ENCODE results near the gene PLA2R1.
"Not testable (repeated sequence)": the region's sequence is repeated elsewhere in the genome, so short reads cannot be mapped to it uniquely, and the experiment has no call there.

Gene PLA2R1

GRCh38 chr2:160041091-160041490 is 21.3 kb downstream of the PLA2R1 start:
- no peaks in the 10 kb centered on the region for H4K20me1 ChIP-seq (ENCODE audit: insufficient read depth, low read length)
- TF ChIP-seq EZH2phosphoT487 (IDR thresholded peaks at IDR 0.05; ENCODE audit: low read depth) (no peak), CTCF (IDR thresholded peaks at IDR 0.05; ENCODE audit: low read depth, low read length) (no peak)
- H3K27me3 ChIP-seq (ENCODE audit: low read depth, low read length): peaks cover 8% of the 10 kb centered on the region
- H3K27ac ChIP-seq (ENCODE audit: low read length): no peak overlapping the region
- no peaks in the 10 kb centered on the region for H3K79me2 ChIP-seq (ENCODE audit: low read length)
- H3K9ac ChIP-seq (ENCODE audit: low read length): no peak overlapping the region
- no peak overlapping the region for H3K4me3 ChIP-seq (ENCODE audit: low read length)
- no peaks in the 10 kb centered on the region for H3K4me1 ChIP-seq (ENCODE audit: low read length)
- H3K9me3 ChIP-seq (ENCODE audit: insufficient read depth, low read length): no peaks in the 10 kb centered on the region
- no peaks in the 10 kb centered on the region for H3K36me3 ChIP-seq (replicated peaks; ENCODE audit: low read depth, low read length)
- H2AFZ ChIP-seq (ENCODE audit: low read depth, low read length): no peak overlapping the region
- H3K4me2 ChIP-seq (ENCODE audit: low read length): no peak overlapping the region

- H3K9ac ChIP-seq (ENCODE audit: low read length): no peak overlapping the region
- H3K4me3 ChIP-seq (ENCODE audit: low read length): no peak overlapping the region
- no peak for TF ChIP-seq EZH2phosphoT487 (IDR thresholded peaks at IDR 0.05; ENCODE audit: low read depth)
- TF ChIP-seq CTCF (IDR thresholded peaks at IDR 0.05; ENCODE audit: low read depth, low read length): no peak
- H3K27me3 ChIP-seq (ENCODE audit: low read depth, low read length): peaks cover 8% of the 10 kb centered on the region
- H2AFZ ChIP-seq (ENCODE audit: low read depth, low read length): no peak overlapping the region
- no peak overlapping the region for H3K4me2 ChIP-seq (ENCODE audit: low read length)
- no peak overlapping the region for H3K27ac ChIP-seq (ENCODE audit: low read length)
- no peaks in the 10 kb centered on the region for H3K9me3 ChIP-seq (ENCODE audit: insufficient read depth, low read length)
- no peaks in the 10 kb centered on the region for H3K79me2 ChIP-seq (ENCODE audit: low read length)
- H3K36me3 ChIP-seq (replicated peaks; ENCODE audit: low read depth, low read length): no peaks in the 10 kb centered on the region
- no peaks in the 10 kb centered on the region for H4K20me1 ChIP-seq (ENCODE audit: insufficient read depth, low read length)
- H3K4me1 ChIP-seq (ENCODE audit: low read length): no peaks in the 10 kb centered on the region
These were observed 23.1 kb downstream of the PLA2R1 start for GRCh38 chr2:160039166-160039903.

- H3K9me3 ChIP-seq (ENCODE audit: insufficient read depth, low read length); H3K27me3 ChIP-seq (ENCODE audit: low read depth, low read length); H3K79me2 ChIP-seq (ENCODE audit: low read length); H3K4me2 ChIP-seq (ENCODE audit: low read length); H2AFZ ChIP-seq (ENCODE audit: low read depth, low read length); H4K20me1 ChIP-seq (ENCODE audit: insufficient read depth, low read length); H3K36me3 ChIP-seq (replicated peaks; ENCODE audit: low read depth, low read length); H3K27ac ChIP-seq (ENCODE audit: low read length); H3K4me1 ChIP-seq (ENCODE audit: low read length); H3K9ac ChIP-seq (ENCODE audit: low read length); H3K4me3 ChIP-seq (ENCODE audit: low read length): not testable (repeated sequence)
These were observed 23.8 kb downstream of the PLA2R1 start for GRCh38 chr2:160038662-160039061.

- no peaks in the 10 kb centered on the region for H3K9me3 ChIP-seq (ENCODE audit: insufficient read depth, low read length)
- H3K27ac ChIP-seq (ENCODE audit: low read length): no peak overlapping the region
- H3K79me2 ChIP-seq (ENCODE audit: low read length): no peaks in the 10 kb centered on the region
- H2AFZ ChIP-seq (ENCODE audit: low read depth, low read length): no peak overlapping the region
- no peak overlapping the region for H3K4me3 ChIP-seq (ENCODE audit: low read length)
- no peak for TF ChIP-seq EZH2phosphoT487 (IDR thresholded peaks at IDR 0.05; ENCODE audit: low read depth)
- no peak for TF ChIP-seq CTCF (IDR thresholded peaks at IDR 0.05; ENCODE audit: low read depth, low read length)
- H3K27me3 ChIP-seq (ENCODE audit: low read depth, low read length): peaks cover 6% of the 10 kb centered on the region
- no peaks in the 10 kb centered on the region for H3K4me1 ChIP-seq (ENCODE audit: low read length)
- H3K9ac ChIP-seq (ENCODE audit: low read length): no peak overlapping the region
- H4K20me1 ChIP-seq (ENCODE audit: insufficient read depth, low read length): no peaks in the 10 kb centered on the region
- no peak overlapping the region for H3K4me2 ChIP-seq (ENCODE audit: low read length)
- no peaks in the 10 kb centered on the region for H3K36me3 ChIP-seq (replicated peaks; ENCODE audit: low read depth, low read length)
These were observed 25.7 kb downstream of the PLA2R1 start for GRCh38 chr2:160036736-160037135.

All from OCI-LY3 (cell line).